Panc1 (cell line): ENCODE data around the gene LTB.

ENCODE experiments used
- POLR2AphosphoS5 ChIP-seq: IDR thresholded peaks from 2 replicates; pipeline ENCODE4 v1.6.1; 2012; ENCODE audit warnings: mild to moderate bottlenecking, low read depth, low read length, moderate library complexity
- TF ChIP-seq, protein P1 (sequence below): fragments of 450-650 bp; IDR thresholded peaks from 2 replicates; pipeline ENCODE4 v1.5.1; 2017; ENCODE audit warnings: mild to moderate bottlenecking

- TF ChIP-seq, protein P1, sequence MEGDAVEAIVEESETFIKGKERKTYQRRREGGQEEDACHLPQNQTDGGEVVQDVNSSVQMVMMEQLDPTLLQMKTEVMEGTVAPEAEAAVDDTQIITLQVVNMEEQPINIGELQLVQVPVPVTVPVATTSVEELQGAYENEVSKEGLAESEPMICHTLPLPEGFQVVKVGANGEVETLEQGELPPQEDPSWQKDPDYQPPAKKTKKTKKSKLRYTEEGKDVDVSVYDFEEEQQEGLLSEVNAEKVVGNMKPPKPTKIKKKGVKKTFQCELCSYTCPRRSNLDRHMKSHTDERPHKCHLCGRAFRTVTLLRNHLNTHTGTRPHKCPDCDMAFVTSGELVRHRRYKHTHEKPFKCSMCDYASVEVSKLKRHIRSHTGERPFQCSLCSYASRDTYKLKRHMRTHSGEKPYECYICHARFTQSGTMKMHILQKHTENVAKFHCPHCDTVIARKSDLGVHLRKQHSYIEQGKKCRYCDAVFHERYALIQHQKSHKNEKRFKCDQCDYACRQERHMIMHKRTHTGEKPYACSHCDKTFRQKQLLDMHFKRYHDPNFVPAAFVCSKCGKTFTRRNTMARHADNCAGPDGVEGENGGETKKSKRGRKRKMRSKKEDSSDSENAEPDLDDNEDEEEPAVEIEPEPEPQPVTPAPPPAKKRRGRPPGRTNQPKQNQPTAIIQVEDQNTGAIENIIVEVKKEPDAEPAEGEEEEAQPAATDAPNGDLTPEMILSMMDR, result no peak
- TF ChIP-seq POLR2AphosphoS5, result no peak
Measured at GRCh38 chr6:31578184-31579118, 3.8 kb downstream of the LTB start.
